ENCODE results near the gene XRCC4. TPM values are rescaled to one million over a fixed set of nuclear protein-coding genes. Genes with fewer than 3 reads are reported as not detected.

XRCC4 gene
- total and polyA plus RNA-seq, 9 donors = 1.5 to 4.7 (median 3.2) TPM

- H3K27ac ChIP-seq = no peak overlapping the region
- no peaks in the 10 kb centered on the region for H3K27me3 ChIP-seq
- H3K36me3 ChIP-seq = no peaks in the 10 kb centered on the region
- TF ChIP-seq POLR2A (IDR thresholded peaks at IDR 0.05) (no peak), EP300 (IDR thresholded peaks at IDR 0.05) (no peak), CTCF (IDR thresholded peaks at IDR 0.05) (no peak)
- H3K4me3 ChIP-seq = no peak overlapping the region
- WGBS, 3 donors = 16 to 27% (median 24%) methylated on average over 1 of the region's 1 CpG
- intact Hi-C loops (cut with DNase I) = no loop called here
- DNase-seq = no peak
- no peaks in the 10 kb centered on the region for H3K9me3 ChIP-seq
- no peaks in the 10 kb centered on the region for H3K4me1 ChIP-seq (ENCODE audit: insufficient read depth)
Observed at GRCh38 chr5:83115816-83116215, 38.5 kb downstream of the XRCC4 start.

- H3K4me3 ChIP-seq = no peak overlapping the region
- intact Hi-C loops (cut with DNase I) = no loop called here
- TF ChIP-seq CTCF (IDR thresholded peaks at IDR 0.05) (no peak), EP300 (IDR thresholded peaks at IDR 0.05) (no peak), POLR2A (IDR thresholded peaks at IDR 0.05) (no peak)
- H3K36me3 ChIP-seq = no peaks in the 10 kb centered on the region
- no peaks in the 10 kb centered on the region for H3K9me3 ChIP-seq
- no peaks in the 10 kb centered on the region for H3K4me1 ChIP-seq (ENCODE audit: insufficient read depth)
- DNase-seq = no peak
- WGBS, 3 donors = 88 to 92% (median 88%) methylated on average over 1 of the region's 1 CpG
- H3K27me3 ChIP-seq = no peaks in the 10 kb centered on the region
- H3K27ac ChIP-seq = no peak overlapping the region
Observed at GRCh38 chr5:83118471-83118870, 41.1 kb downstream of the XRCC4 start.

- Histone ChIP-seq H3K4me1 (ENCODE audit: insufficient read depth) (no peaks in the 10 kb centered on the region), H3K4me3 (no peak overlapping the region), H3K9me3 (no peaks in the 10 kb centered on the region), H3K27me3 (no peaks in the 10 kb centered on the region), H3K27ac (no peak overlapping the region), H3K36me3 (no peaks in the 10 kb centered on the region)
- intact Hi-C loops (cut with DNase I) = no loop called here
- TF ChIP-seq EP300 (IDR thresholded peaks at IDR 0.05) = no peak
- no peak for TF ChIP-seq CTCF (IDR thresholded peaks at IDR 0.05)
- no peak for TF ChIP-seq POLR2A (IDR thresholded peaks at IDR 0.05)
- 60 to 95% (median 82%) methylated on average over 1 of the region's 1 CpG for WGBS, 3 donors
- no peak for DNase-seq
Observed at GRCh38 chr5:83118976-83119375, 41.6 kb downstream of the XRCC4 start.

GRCh38 chr5:83124593-83124992 is 47.2 kb downstream of the XRCC4 start:
- DNase-seq = no peak
- intact Hi-C loops (cut with DNase I) = no loop called here
- Histone ChIP-seq H3K27me3 (no peaks in the 10 kb centered on the region), H3K36me3 (no peaks in the 10 kb centered on the region), H3K27ac (no peak overlapping the region), H3K9me3 (no peaks in the 10 kb centered on the region), H3K4me3 (no peak overlapping the region), H3K4me1 (ENCODE audit: insufficient read depth) (no peaks in the 10 kb centered on the region)
- 93 to 97% (median 94%) methylated on average over 1 of the region's 1 CpG for WGBS, 3 donors
- no peak for TF ChIP-seq POLR2A (IDR thresholded peaks at IDR 0.05)
- TF ChIP-seq EP300 (IDR thresholded peaks at IDR 0.05) = no peak
- no peak for TF ChIP-seq CTCF (IDR thresholded peaks at IDR 0.05)

- intact Hi-C loops (cut with DNase I) = no loop called here
- Histone ChIP-seq H3K36me3 (no peaks in the 10 kb centered on the region), H3K4me3 (no peak overlapping the region), H3K4me1 (ENCODE audit: insufficient read depth) (no peaks in the 10 kb centered on the region), H3K27ac (no peak overlapping the region), H3K9me3 (no peaks in the 10 kb centered on the region), H3K27me3 (no peaks in the 10 kb centered on the region)
- no peak for DNase-seq
- 73 to 91% (median 80%) methylated on average over 7 of the region's 7 CpGs for WGBS, 3 donors
- TF ChIP-seq EP300 (IDR thresholded peaks at IDR 0.05) = no peak
- TF ChIP-seq CTCF (IDR thresholded peaks at IDR 0.05) = no peak
- no peak for TF ChIP-seq POLR2A (IDR thresholded peaks at IDR 0.05)
Observed at GRCh38 chr5:83125560-83125959, 48.2 kb downstream of the XRCC4 start.
